Mucosa of descending colon (tissue), 3 donors: ENCODE measurements around the gene C19orf85. TPM values are rescaled to one million over a fixed set of nuclear protein-coding genes. Genes with fewer than 3 reads are reported as not detected.
A peak's percentile ranks its signal among the peaks of the same experiment; 100 is the strongest.

Experiments
- ATAC-seq: fragments of 200-7000 bp; cut with Tn5 transposase; one replicate; pipeline ENCODE4 v1.9.1; 2020; ENCODE audit warnings: mild to moderate bottlenecking, moderate library complexity
- DNase-seq, 3 donors: peaks; one replicate each; pipeline ENCODE4 v3.0.0-alpha.2; 2020
- H3K36me3 ChIP-seq: fragments of 200-600 bp; one replicate; pipeline ENCODE4 v1.8.0; 2021; ENCODE audit warnings: low read depth, mild to moderate bottlenecking
- H3K4me1 ChIP-seq: fragments of 200-600 bp; one replicate; pipeline ENCODE4 v1.8.0; 2021; ENCODE audit warnings: low read depth, mild to moderate bottlenecking
- H3K4me3 ChIP-seq: fragments of 200-600 bp; one replicate; pipeline ENCODE4 v1.8.0; 2021; ENCODE audit warnings: mild to moderate bottlenecking
- H3K9me3 ChIP-seq: fragments of 200-600 bp; one replicate; pipeline ENCODE4 v1.8.0; 2021; ENCODE audit warnings: mild to moderate bottlenecking
- intact Hi-C, 2 donors: fragments of 100-400 bp; cut with DNase I in 1 of 2; cut with micrococcal nuclease in 1 of 2; formaldehyde crosslinking; loops; one replicate each; pipeline versions ENCODE4 v1.11.0 to v1.11.1; 2022; cut with DNase I, micrococcal nuclease
- total RNA-seq, 3 donors: library from RNA; stranded (reverse); fragmentation: NEBNext Ultra II Directional in 2 of 3; extraction: Animal tissue kit (Norgen Biotek cat#: 25700) in 2 of 3; gene quantifications; one replicate each; pipeline versions ENCODE4 v1.2.1 to v1.2.4, GENCODE V29; 2021 to 2023
- TF ChIP-seq, protein P1 (sequence below): fragments of 200-600 bp; IDR thresholded peaks from one replicate; pipeline ENCODE4 v1.8.0; 2022; ENCODE audit warnings: antibody characterized with exemption, mild to moderate bottlenecking
- donor health status: DM: no; HTN: no; CAD: no; lungs with moderate emphysema.
- donor health status: DM: no; HTN: no; CAD: no.
- donor health status: DM: no; HTN: yes; CAD: no.

Gene C19orf85
- total RNA-seq, 3 donors from 2014 or later, result not detected

DNA sequence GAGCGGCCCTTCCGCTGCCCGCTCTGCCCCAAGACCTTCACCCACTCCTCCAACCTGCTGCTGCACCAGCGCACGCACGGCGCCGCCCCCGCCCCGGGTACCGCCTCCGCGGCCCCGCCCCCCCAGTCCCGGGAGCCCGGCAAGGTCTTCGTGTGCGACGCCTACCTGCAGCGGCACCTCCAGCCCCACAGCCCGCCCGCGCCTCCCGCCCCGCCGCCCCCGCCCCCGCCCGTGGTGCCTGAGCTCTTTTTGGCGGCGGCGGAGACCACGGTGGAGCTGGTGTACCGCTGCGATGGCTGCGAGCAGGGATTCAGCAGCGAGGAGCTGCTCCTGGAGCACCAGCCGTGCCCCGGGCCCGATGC, 17.2 kb upstream of the C19orf85 start:
- intact Hi-C loops, result no loop called here
- H3K4me1 ChIP-seq, result peaks cover 20% of the 10 kb centered on the region
- TF ChIP-seq, protein P1, sequence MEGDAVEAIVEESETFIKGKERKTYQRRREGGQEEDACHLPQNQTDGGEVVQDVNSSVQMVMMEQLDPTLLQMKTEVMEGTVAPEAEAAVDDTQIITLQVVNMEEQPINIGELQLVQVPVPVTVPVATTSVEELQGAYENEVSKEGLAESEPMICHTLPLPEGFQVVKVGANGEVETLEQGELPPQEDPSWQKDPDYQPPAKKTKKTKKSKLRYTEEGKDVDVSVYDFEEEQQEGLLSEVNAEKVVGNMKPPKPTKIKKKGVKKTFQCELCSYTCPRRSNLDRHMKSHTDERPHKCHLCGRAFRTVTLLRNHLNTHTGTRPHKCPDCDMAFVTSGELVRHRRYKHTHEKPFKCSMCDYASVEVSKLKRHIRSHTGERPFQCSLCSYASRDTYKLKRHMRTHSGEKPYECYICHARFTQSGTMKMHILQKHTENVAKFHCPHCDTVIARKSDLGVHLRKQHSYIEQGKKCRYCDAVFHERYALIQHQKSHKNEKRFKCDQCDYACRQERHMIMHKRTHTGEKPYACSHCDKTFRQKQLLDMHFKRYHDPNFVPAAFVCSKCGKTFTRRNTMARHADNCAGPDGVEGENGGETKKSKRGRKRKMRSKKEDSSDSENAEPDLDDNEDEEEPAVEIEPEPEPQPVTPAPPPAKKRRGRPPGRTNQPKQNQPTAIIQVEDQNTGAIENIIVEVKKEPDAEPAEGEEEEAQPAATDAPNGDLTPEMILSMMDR, result no peak
- H3K9me3 ChIP-seq, result no peaks in the 10 kb centered on the region
- DNase-seq (peak in 1 of 3 donors; percentile 45), ATAC-seq (no peak)
- no peaks in the 10 kb centered on the region for H3K36me3 ChIP-seq
- H3K4me3 ChIP-seq, result no peak overlapping the region

DNA sequence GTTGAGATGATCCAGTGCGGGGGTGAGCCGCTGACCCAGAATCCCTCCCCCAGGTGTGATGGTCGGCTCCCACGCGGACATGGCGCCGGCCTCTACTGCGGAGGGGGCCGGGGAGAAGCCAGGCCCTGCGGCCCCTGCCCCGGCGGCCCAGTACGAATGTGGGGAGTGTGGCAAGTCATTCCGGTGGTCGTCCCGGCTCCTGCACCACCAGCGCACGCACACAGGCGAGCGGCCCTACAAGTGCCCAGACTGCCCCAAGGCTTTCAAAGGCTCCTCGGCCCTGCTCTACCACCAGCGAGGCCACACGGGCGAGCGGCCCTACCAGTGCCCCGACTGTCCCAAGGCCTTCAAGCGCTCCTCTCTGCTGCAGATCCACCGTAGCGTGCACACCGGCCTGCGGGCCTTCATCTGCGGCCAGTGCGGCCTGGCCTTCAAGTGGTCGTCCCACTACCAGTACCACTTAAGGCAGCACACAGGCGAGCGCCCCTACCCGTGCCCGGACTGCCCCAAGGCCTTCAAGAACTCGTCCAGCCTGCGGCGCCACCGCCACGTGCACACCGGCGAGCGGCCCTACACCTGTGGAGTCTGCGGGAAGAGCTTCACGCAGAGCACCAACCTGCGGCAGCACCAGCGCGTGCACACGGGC, 16.7 kb upstream of the C19orf85 start:
- Histone ChIP-seq H3K4me1 (peaks cover 20% of the 10 kb centered on the region), H3K36me3 (no peaks in the 10 kb centered on the region), H3K4me3 (no peak overlapping the region), H3K9me3 (no peaks in the 10 kb centered on the region)
- no peak for ATAC-seq
- TF ChIP-seq, protein P1, result no peak
- peak in 1 of 3 donors; percentile 48 for DNase-seq
- intact Hi-C loops, result no loop called here

GRCh38 chr19:55479451-55480230, 15.1 kb upstream of the C19orf85 start:
- Histone ChIP-seq H3K9me3 (no peaks in the 10 kb centered on the region), H3K36me3 (no peaks in the 10 kb centered on the region), H3K4me1 (peaks cover 18% of the 10 kb centered on the region), H3K4me3 (no peak overlapping the region)
- ATAC-seq (no peak), DNase-seq (peak in 1 of 3 donors; percentile 34)
- TF ChIP-seq, protein P1, result no peak
- intact Hi-C loops, result no loop called here

DNA sequence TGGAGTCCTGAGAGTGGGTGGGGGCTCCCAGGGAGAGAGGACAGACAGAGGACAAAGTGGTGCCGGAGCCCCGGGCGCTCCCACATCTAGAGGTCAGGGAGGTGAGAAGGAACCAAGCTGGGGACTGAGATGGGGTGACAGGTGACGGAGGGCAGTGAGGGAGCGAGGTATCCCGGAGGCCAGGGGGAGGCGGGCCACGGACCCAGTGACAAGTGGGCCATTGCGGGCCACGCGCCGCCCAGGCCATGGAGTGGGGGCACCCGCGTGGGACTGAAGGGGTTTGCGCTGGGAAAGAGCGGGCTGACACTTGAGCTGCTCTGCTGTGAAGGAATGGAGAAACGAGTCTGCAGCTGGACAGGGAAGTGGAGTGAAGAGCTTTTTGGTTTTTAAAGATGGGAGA, 14.5 kb upstream of the C19orf85 start:
- H3K9me3 ChIP-seq, result no peaks in the 10 kb centered on the region
- no peak overlapping the region for H3K4me3 ChIP-seq
- no peaks in the 10 kb centered on the region for H3K36me3 ChIP-seq
- DNase-seq (peak in 1 of 3 donors; percentile 41), ATAC-seq (no peak)
- TF ChIP-seq, protein P1, result no peak
- intact Hi-C loops, result no loop called here
- H3K4me1 ChIP-seq, result peaks cover 12% of the 10 kb centered on the region

- Histone ChIP-seq H3K36me3 (no peaks in the 10 kb centered on the region), H3K4me3 (no peak overlapping the region), H3K9me3 (no peaks in the 10 kb centered on the region), H3K4me1 (peaks cover 12% of the 10 kb centered on the region)
- TF ChIP-seq, protein P1, result no peak
- no peak for ATAC-seq
- peak in 1 of 3 donors; percentile 52 for DNase-seq
- intact Hi-C loops, result no loop called here
Measured at GRCh38 chr19:55478364-55478763, 13.8 kb upstream of the C19orf85 start.
